Transverse colon (tissue), 4 donors: ENCODE data around the gene LRP10.

ENCODE experiments used
- POLR2A ChIP-seq: fragments of 450-650 bp; IDR thresholded peaks from one replicate; pipeline ENCODE4 v1.6.1; 2016; ENCODE audit warnings: antibody characterized with exemption, mild to moderate bottlenecking, moderate library complexity
- POLR2AphosphoS5 ChIP-seq, 3 donors: sonication (generic); formaldehyde crosslinking; IDR thresholded peaks; one replicate each; pipeline ENCODE4 v1.6.1; 2016; ENCODE audit warnings: antibody characterized with exemption in 3 of 3
- TF ChIP-seq, protein P1 (sequence below), 5 experiments: fragments of 200-600 bp in 3 of 5; fragments of 450-650 bp in 2 of 5; sonication (generic) in 3 of 5; IDR thresholded peaks; 1 replicate in 2 of 5; 2 replicates in 3 of 5; pipeline ENCODE4 v1.5.1; 2016 to 2017; ENCODE audit warnings: antibody characterized with exemption in 5 of 5, inconsistent platforms in 3 of 5, mild to moderate bottlenecking in 2 of 5, moderate library complexity in 1 of 5

DNA sequence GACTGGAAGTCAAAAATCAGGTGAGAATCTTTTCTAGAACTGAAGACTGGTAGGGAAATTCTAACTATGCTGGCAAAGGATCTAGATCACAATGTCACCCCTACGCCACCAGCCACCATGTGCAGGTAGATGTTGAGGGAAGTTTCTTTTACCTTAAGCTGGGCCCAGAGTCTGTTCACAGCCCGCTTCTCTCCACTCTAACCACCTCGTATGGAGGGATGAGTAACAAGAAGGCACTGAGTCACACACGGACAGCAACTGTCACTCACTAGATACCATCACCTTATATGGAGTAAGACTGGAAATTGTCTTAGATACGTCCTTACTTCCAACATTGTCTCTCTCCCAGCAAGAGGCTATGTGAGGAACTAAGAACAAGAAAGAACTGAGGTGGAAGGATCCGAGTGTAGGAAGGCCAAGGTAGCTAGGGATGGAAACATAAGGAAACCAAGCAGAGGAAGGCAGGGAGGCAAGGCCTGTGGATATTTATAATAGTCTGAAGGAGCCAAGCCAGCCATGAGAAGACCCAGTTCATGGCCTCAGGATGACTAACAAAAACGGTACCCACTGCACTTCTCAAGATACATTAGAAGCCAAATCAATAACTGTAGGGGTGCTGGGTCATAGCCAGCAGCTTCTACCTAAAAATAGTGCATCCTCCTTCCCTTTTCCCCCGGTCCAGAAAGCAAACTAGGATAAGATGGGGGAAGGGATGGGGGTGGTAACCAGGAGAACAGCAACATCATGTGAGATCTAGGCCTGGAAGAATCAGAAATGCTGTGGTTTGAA, 27.0 kb downstream of the LRP10 start:
- TF ChIP-seq, protein P1, sequence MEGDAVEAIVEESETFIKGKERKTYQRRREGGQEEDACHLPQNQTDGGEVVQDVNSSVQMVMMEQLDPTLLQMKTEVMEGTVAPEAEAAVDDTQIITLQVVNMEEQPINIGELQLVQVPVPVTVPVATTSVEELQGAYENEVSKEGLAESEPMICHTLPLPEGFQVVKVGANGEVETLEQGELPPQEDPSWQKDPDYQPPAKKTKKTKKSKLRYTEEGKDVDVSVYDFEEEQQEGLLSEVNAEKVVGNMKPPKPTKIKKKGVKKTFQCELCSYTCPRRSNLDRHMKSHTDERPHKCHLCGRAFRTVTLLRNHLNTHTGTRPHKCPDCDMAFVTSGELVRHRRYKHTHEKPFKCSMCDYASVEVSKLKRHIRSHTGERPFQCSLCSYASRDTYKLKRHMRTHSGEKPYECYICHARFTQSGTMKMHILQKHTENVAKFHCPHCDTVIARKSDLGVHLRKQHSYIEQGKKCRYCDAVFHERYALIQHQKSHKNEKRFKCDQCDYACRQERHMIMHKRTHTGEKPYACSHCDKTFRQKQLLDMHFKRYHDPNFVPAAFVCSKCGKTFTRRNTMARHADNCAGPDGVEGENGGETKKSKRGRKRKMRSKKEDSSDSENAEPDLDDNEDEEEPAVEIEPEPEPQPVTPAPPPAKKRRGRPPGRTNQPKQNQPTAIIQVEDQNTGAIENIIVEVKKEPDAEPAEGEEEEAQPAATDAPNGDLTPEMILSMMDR (IDR thresholded peaks at IDR 0.05) = no peak
- no peak for TF ChIP-seq POLR2A
- peak in 1 of 3 donors; percentile 19 for TF ChIP-seq POLR2AphosphoS5 (IDR thresholded peaks at IDR 0.05)
